ENCODE results near the gene HYAL3.

GRCh38 chr3:50322115-50322385 is 22.8 kb upstream of the HYAL3 start:
- TF ChIP-seq CTCF (IDR thresholded peaks at IDR 0.05; ENCODE audit: insufficient read depth, low read depth, low read length) (no peak), EZH2 (IDR thresholded peaks at IDR 0.05; ENCODE audit: insufficient read depth, low read length) (no peak)

All from astrocyte (in vitro differentiated cells and primary cell).